Glomerular endothelial cell (primary cell): Measurements from ENCODE around the gene RAD52. TPM values are rescaled to one million over a fixed set of nuclear protein-coding genes. Genes with fewer than 3 reads are reported as not detected.

Experiments used
- DNase-seq: peaks from one replicate; pipeline ENCODE4 v3.0.0-alpha.2; 2011; ENCODE audit warnings: low read depth, low spot score; ENCODE audit errors: extremely low read depth
- total RNA-seq: library from RNA; depleted of rRNA; stranded (reverse); fragments of >200 nt; gene quantifications from 2 replicates; pipeline ENCODE4 v1.2.3, GENCODE V29; 2015

RAD52 gene
- total RNA-seq, 1 donor from 2014 or later = 10.6 TPM

DNA sequence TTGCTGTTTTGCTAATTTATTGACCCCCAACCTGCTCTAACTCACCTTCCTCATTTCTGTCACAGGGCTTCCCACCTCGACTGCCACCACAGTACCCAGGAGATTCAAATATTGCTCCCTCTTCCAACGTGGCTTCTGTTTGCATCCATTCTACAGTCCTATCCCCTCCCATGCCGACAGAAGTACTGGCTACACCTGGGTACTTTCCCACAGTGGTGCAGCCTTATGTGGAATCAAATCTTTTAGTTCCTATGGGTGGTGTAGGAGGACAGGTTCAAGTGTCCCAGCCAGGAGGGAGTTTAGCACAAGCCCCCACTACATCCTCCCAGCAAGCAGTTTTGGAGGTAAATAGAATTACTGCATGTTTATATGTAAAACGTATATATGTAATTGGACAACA lies 68.8 kb downstream of the RAD52 start:
- DNase-seq = no peak

DNA sequence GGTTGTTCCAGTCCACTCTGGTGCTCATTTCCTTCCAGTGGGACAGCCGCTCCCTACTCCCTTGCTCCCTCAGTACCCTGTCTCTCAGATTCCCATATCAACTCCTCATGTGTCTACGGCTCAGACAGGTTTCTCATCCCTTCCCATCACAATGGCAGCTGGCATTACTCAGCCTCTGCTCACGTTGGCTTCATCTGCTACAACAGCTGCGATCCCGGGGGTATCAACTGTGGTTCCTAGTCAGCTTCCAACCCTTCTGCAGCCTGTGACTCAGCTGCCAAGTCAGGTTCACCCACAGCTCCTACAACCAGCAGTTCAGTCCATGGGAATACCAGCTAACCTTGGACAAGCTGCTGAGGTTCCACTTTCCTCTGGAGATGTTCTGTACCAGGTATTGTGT lies 69.9 kb downstream of the RAD52 start:
- no peak for DNase-seq

DNA sequence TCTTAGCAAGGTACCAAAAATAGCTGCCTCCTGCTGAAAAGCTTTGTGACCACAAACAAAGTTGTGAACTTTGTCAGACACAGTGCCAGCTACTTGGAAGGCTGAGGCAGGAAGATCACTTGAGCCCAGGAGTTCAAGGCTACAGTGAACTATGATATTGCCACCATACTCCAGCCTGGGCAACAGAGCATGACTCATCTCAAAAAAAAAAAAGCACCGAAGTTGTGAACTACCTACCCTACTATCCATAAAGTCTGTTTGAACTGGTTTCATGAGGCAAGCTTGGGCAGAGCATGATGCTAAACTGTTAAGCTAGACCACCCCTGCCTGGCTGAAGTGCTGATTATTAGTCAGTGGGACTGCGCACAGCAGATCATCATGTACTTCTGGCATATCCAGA lies 75.5 kb downstream of the RAD52 start:
- no peak for DNase-seq

DNA sequence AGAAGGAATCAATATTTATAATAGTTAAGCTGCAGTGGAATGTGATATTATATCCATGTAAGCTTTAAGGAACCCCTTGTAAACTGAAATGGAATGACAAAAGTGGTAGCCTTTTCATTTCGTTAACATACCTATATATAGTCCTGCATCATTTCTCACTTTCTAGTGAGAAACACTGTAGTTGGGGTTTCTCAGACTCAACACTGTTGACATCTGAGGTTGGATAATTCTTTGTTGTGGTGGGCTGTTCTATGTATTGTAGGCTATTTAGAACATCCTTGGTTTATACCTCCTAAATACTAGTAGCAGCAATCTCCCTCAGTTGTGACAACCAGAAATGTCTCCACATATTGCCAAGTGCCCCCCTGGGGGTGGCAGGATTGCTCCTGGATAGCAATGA lies 79.1 kb downstream of the RAD52 start:
- no peak for DNase-seq

DNA sequence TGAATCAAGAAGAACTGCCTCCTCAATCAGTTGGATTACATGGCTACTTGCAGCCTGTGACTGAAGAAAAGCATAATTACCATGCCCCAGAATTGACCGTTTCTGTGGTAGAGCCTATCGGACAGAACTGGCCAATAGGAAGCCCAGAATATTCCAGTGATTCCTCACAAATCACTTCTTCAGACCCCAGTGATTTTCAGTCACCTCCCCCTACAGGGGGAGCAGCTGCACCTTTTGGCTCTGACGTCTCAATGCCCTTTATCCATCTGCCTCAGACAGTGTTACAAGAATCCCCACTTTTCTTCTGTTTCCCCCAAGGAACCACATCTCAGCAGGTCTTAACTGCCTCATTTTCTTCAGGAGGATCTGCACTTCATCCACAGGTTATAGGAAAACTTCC lies 80.8 kb downstream of the RAD52 start:
- no peak for DNase-seq

DNA sequence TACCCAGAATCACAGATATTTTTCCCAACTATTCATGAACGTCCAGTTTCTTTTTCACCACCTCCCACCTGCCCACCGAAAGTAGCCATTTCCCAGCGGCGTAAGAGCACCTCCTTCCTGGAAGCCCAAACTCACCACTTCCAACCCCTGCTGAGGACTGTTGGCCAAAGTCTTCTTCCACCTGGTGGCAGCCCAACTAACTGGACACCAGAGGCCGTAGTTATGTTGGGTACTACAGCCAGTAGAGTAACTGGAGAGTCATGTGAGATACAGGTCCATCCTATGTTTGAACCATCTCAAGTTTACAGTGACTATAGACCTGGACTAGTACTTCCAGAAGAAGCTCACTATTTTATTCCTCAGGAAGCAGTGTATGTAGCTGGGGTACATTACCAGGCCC lies 81.6 kb downstream of the RAD52 start:
- no peak for DNase-seq

DNA sequence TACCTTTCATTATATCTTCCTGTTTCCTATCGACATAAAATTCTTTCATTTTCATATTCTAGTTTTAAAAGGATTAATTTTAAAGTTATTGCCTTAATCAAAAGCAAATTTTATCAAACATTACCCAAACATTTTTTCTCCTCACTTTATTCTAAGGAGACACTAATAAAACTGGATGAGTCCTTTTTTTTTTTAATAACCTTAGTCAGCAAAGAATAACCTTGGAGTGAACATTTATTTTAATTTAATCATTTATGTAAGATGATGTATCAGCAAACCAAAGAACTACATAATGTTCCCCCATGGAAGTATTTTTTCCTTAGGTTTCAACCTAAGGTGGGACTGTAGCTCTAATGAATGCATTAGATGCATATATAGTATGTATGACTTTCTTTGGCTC lies 83.9 kb downstream of the RAD52 start:
- DNase-seq = no peak

DNA sequence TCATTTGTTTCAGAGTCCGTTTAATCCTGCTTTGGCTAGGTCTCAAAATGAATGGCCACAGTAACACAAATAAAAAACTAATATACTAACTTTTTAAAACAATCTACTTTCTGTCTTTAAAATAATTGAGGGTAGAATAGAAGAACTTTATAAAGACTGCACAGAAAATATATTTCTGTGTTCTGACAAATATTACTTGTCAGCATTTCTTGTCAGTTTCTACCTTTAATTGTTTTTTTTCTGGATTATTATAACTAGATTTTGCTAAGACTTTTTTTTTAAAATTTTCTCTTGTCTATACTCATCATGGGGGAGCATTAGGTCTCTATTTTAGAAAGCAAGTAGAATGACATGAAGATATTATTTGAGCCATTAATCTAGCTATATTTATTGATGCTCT lies 86.2 kb downstream of the RAD52 start:
- no peak for DNase-seq

DNA sequence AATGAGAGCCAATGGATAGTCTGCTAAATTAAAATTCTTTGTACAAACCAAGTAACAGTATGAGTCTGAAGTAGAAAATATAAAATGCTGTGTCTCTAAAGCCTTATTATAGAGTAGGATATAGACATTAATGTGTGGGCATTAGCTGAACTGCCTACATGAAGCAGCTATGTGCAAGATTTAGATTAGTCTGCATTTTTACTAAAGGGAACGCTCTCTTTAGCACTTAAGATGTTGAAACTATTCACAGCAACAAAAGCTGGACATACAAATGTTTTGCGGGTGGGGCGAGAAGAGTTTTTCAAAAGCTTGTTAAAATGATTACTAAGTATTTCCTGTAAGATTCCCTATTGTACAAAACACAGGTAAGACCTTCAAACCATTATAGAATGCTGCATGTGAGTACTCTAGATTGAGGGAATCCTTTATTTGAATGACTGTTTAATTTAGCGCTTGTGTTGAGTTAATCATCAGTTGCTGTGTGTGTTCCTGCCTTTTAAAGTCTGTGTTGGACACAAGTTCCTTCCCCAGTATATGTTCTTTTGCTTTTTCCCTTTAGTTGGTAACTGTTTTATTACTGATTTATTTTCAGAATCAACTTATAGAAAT lies 87.1 kb downstream of the RAD52 start:
- DNase-seq = no peak

Other genes starting within 250 kb of the RAD52 start
- gene WNK1, start 197.1 kb downstream of the RAD52 start, total RNA-seq = 77.0 and 112 TPM in 2 replicates
- gene ERC1, start 41.5 kb upstream of the RAD52 start, total RNA-seq = 40.3 and 44.4 TPM in 2 replicates